Tibial nerve (tissue), 4 donors: ENCODE data around the gene RASA3.

ENCODE experiments used
- EP300 ChIP-seq, 2 donors: sonication (generic); formaldehyde crosslinking; IDR thresholded peaks; one replicate each; pipeline ENCODE4 v1.6.1; 2017; ENCODE audit warnings: antibody characterized with exemption in 2 of 2, mild to moderate bottlenecking in 1 of 2
- TF ChIP-seq, protein P1 (sequence below), 5 experiments: fragments of 200-600 bp in 3 of 5; fragments of 450-650 bp in 2 of 5; sonication (generic) in 3 of 5; IDR thresholded peaks; one replicate each; pipeline ENCODE4 v1.5.1; 2016 to 2019; ENCODE audit warnings: antibody characterized with exemption in 5 of 5, mild to moderate bottlenecking in 3 of 5, moderate library complexity in 2 of 5

- TF ChIP-seq, protein P1, sequence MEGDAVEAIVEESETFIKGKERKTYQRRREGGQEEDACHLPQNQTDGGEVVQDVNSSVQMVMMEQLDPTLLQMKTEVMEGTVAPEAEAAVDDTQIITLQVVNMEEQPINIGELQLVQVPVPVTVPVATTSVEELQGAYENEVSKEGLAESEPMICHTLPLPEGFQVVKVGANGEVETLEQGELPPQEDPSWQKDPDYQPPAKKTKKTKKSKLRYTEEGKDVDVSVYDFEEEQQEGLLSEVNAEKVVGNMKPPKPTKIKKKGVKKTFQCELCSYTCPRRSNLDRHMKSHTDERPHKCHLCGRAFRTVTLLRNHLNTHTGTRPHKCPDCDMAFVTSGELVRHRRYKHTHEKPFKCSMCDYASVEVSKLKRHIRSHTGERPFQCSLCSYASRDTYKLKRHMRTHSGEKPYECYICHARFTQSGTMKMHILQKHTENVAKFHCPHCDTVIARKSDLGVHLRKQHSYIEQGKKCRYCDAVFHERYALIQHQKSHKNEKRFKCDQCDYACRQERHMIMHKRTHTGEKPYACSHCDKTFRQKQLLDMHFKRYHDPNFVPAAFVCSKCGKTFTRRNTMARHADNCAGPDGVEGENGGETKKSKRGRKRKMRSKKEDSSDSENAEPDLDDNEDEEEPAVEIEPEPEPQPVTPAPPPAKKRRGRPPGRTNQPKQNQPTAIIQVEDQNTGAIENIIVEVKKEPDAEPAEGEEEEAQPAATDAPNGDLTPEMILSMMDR (IDR thresholded peaks at IDR 0.05): no peak
- no peak for TF ChIP-seq EP300 (IDR thresholded peaks at IDR 0.05)
These were observed 23.5 kb downstream of the RASA3 start for GRCh38 chr13:114108894-114109293.
